ES-I3 (cell line): Measurements from ENCODE around the gene F12.
A peak's percentile ranks its signal among the peaks of the same experiment; 100 is the strongest.
"Not testable (repeated sequence)": the region's sequence is repeated elsewhere in the genome, so short reads cannot be mapped to it uniquely, and the experiment has no call there.

ENCODE experiments used
- H3K36me3 ChIP-seq: 2 replicates; pipeline ENCODE4 v1.6.1; 2013; ENCODE audit warnings: mild to moderate bottlenecking, low read length, control low read depth, moderate library complexity; ENCODE audit not compliant: insufficient read depth
- H3K4me1 ChIP-seq: 2 replicates; pipeline ENCODE4 v1.6.1; 2013; ENCODE audit warnings: mild to moderate bottlenecking, control low read depth, low read length; ENCODE audit not compliant: insufficient read depth
- H3K9ac ChIP-seq: 2 replicates; pipeline ENCODE4 v1.6.1; 2013; ENCODE audit warnings: low read depth, mild to moderate bottlenecking, low read length, moderate library complexity
- H3K9me3 ChIP-seq: 2 replicates; pipeline ENCODE4 v1.6.1; 2013; ENCODE audit warnings: mild to moderate bottlenecking, low read length, moderate library complexity; ENCODE audit not compliant: control insufficient read depth, insufficient read depth

The F12 gene

GRCh38 chr5:177382423-177383029, 26.8 kb downstream of the F12 start:
- Histone ChIP-seq H3K4me1 (no peaks in the 10 kb centered on the region; the same call in 1 of the 2 replicates), H3K9me3 (no peaks in the 10 kb centered on the region), H3K9ac (no peak overlapping the region), H3K36me3 (no peaks in the 10 kb centered on the region)

GRCh38 chr5:177380805-177381126, 28.6 kb downstream of the F12 start:
- no peaks in the 10 kb centered on the region for H3K9me3 ChIP-seq
- H3K4me1 ChIP-seq, result no peaks in the 10 kb centered on the region; the same call in 1 of the 2 replicates
- H3K36me3 ChIP-seq, result no peaks in the 10 kb centered on the region
- no peak overlapping the region for H3K9ac ChIP-seq

GRCh38 chr5:177378884-177379883, 30.2 kb downstream of the F12 start:
- H3K4me1 ChIP-seq, result no peaks in the 10 kb centered on the region; the same call in 1 of the 2 replicates
- no peak overlapping the region for H3K9ac ChIP-seq
- H3K36me3 ChIP-seq, result no peaks in the 10 kb centered on the region
- H3K9me3 ChIP-seq, result no peaks in the 10 kb centered on the region

GRCh38 chr5:177377851-177378776, 31.2 kb downstream of the F12 start:
- Histone ChIP-seq H3K36me3 (no peaks in the 10 kb centered on the region), H3K9me3 (no peaks in the 10 kb centered on the region), H3K9ac (no peak overlapping the region), H3K4me1 (no peaks in the 10 kb centered on the region; the same call in 1 of the 2 replicates)

GRCh38 chr5:177376107-177376506, 33.3 kb downstream of the F12 start:
- H3K9me3 ChIP-seq, result no peaks in the 10 kb centered on the region
- H3K4me1 ChIP-seq, result no peaks in the 10 kb centered on the region; the same call in 1 of the 2 replicates
- no peaks in the 10 kb centered on the region for H3K36me3 ChIP-seq
- H3K9ac ChIP-seq, result no peak overlapping the region

- not testable (repeated sequence) for H3K9ac ChIP-seq, H3K36me3 ChIP-seq, H3K4me1 ChIP-seq, H3K9me3 ChIP-seq
These were observed 33.8 kb downstream of the F12 start for GRCh38 chr5:177375516-177375915.

GRCh38 chr5:177374211-177374610, 35.2 kb downstream of the F12 start:
- H3K36me3 ChIP-seq, result no peaks in the 10 kb centered on the region
- peaks cover 4% of the 10 kb centered on the region for H3K4me1 ChIP-seq
- H3K9ac ChIP-seq, result no peak overlapping the region
- no peaks in the 10 kb centered on the region for H3K9me3 ChIP-seq

GRCh38 chr5:177373806-177374205, 35.6 kb downstream of the F12 start:
- Histone ChIP-seq H3K9me3 (no peaks in the 10 kb centered on the region), H3K36me3 (no peaks in the 10 kb centered on the region), H3K9ac (no peak overlapping the region)

GRCh38 chr5:177372910-177373309, 36.5 kb downstream of the F12 start:
- H3K9me3 ChIP-seq, result no peaks in the 10 kb centered on the region
- no peak overlapping the region for H3K9ac ChIP-seq
- peaks cover 4% of the 10 kb centered on the region for H3K4me1 ChIP-seq
- no peaks in the 10 kb centered on the region for H3K36me3 ChIP-seq

More at GRCh38 chr5:177373806-177374205, 35.6 kb downstream of the F12 start:
- H3K4me1 ChIP-seq, result peaks cover 4% of the 10 kb centered on the region

GRCh38 chr5:177372034-177372896, 37.1 kb downstream of the F12 start:
- peaks cover 4% of the 10 kb centered on the region for H3K4me1 ChIP-seq
- H3K36me3 ChIP-seq, result no peaks in the 10 kb centered on the region
- no peaks in the 10 kb centered on the region for H3K9me3 ChIP-seq
- no peak overlapping the region for H3K9ac ChIP-seq

- peak overlapping the region; percentile 61 for H3K9ac ChIP-seq
- H3K4me1 ChIP-seq, result peaks cover 5% of the 10 kb centered on the region
- H3K9me3 ChIP-seq, result no peaks in the 10 kb centered on the region
- H3K36me3 ChIP-seq, result no peaks in the 10 kb centered on the region
These were observed 38.0 kb downstream of the F12 start for GRCh38 chr5:177371120-177372033.

- H3K9me3 ChIP-seq, result no peaks in the 10 kb centered on the region
- no peaks in the 10 kb centered on the region for H3K36me3 ChIP-seq
- peaks cover 9% of the 10 kb centered on the region for H3K4me1 ChIP-seq
- H3K9ac ChIP-seq, result peak overlapping the region; percentile 61
These were observed 38.8 kb downstream of the F12 start for GRCh38 chr5:177370488-177371119.
